SK-N-SH treated with all-trans-retinoic acid at 6 μM for 48 hours (cell line): Measurements from ENCODE around the gene MORC3.

ENCODE experiments used
- ATAC-seq: fragments of 200-7000 bp; cut with Tn5 transposase; 3 replicates; pipeline ENCODE4 v1.9.1; 2020; ENCODE audit warnings: mild to moderate bottlenecking, moderate library complexity
- ARNTL ChIP-seq: fragments of 450-650 bp; formaldehyde crosslinking; IDR thresholded peaks from 2 replicates; pipeline ENCODE4 v1.5.0; 2020; ENCODE audit warnings: low read depth, mild to moderate bottlenecking, moderate library complexity, borderline replicate concordance
- BACH2 ChIP-seq: fragments of 250-450 bp; sonication (Bioruptor Pico); IDR thresholded peaks from 2 replicates; pipeline ENCODE4 v1.9.0; 2021; ENCODE audit warnings: mild to moderate bottlenecking, borderline replicate concordance
- CREB5 ChIP-seq: fragments of 250-450 bp; sonication (Bioruptor Pico); IDR thresholded peaks from 2 replicates; pipeline ENCODE4 v1.5.1; 2020; ENCODE audit warnings: low read depth, mild to moderate bottlenecking, moderate library complexity
- CSDC2 ChIP-seq: fragments of 250-450 bp; sonication (Bioruptor Pico); IDR thresholded peaks from 2 replicates; pipeline ENCODE4 v1.5.0; 2020; ENCODE audit warnings: mild to moderate bottlenecking, moderate library complexity
- CSRNP3 ChIP-seq: fragments of 250-450 bp; sonication (Bioruptor Pico); IDR thresholded peaks from 2 replicates; pipeline ENCODE4 v1.5.1; 2021; ENCODE audit warnings: mild to moderate bottlenecking, moderate library complexity
- GLIS3 ChIP-seq: fragments of 250-450 bp; sonication (Bioruptor Pico); IDR thresholded peaks from 2 replicates; pipeline ENCODE4 v1.5.0; 2020; ENCODE audit warnings: mild to moderate bottlenecking, moderate library complexity
- ISL1 ChIP-seq: fragments of 250-450 bp; sonication (Bioruptor Pico); IDR thresholded peaks from 2 replicates; pipeline ENCODE4 v2.1.2; 2022; ENCODE audit warnings: mild to moderate bottlenecking, moderate library complexity
- OSR1 ChIP-seq: fragments of 250-450 bp; sonication (Bioruptor Pico); IDR thresholded peaks from 2 replicates; pipeline ENCODE4 v1.8.0; 2022; ENCODE audit warnings: moderate library complexity, mild to moderate bottlenecking, inconsistent platforms
- POU6F1 ChIP-seq: fragments of 250-450 bp; sonication (Bioruptor Pico); IDR thresholded peaks from 2 replicates; pipeline ENCODE4 v1.8.0; 2021; ENCODE audit warnings: low read depth, mild to moderate bottlenecking, moderate library complexity, borderline replicate concordance
- RARB ChIP-seq: fragments of 250-450 bp; sonication (Bioruptor Pico); IDR thresholded peaks from 2 replicates; pipeline ENCODE4 v1.8.0; 2021; ENCODE audit warnings: mild to moderate bottlenecking, moderate library complexity
- SNAI2 ChIP-seq: fragments of 250-450 bp; sonication (Bioruptor Pico); IDR thresholded peaks from 2 replicates; pipeline ENCODE4 v1.5.0; 2020; ENCODE audit warnings: mild to moderate bottlenecking, moderate library complexity
- TCF4 ChIP-seq: fragments of 250-450 bp; sonication (Bioruptor Pico); IDR thresholded peaks from 2 replicates; pipeline ENCODE4 v1.8.0; 2021; ENCODE audit warnings: mild to moderate bottlenecking, moderate library complexity, borderline replicate concordance
- TOX ChIP-seq: fragments of 250-450 bp; sonication (Bioruptor Pico); IDR thresholded peaks from 2 replicates; pipeline ENCODE4 v1.8.0; 2021; ENCODE audit warnings: mild to moderate bottlenecking, moderate library complexity, borderline replicate concordance
- ZC3H10 ChIP-seq: fragments of 250-450 bp; sonication (Bioruptor Pico); IDR thresholded peaks from 2 replicates; pipeline ENCODE4 v1.5.1; 2021; ENCODE audit warnings: mild to moderate bottlenecking, moderate library complexity
- ZFP3 ChIP-seq: fragments of 250-450 bp; sonication (Bioruptor Pico); IDR thresholded peaks from 2 replicates; pipeline ENCODE4 v1.5.0; 2020; ENCODE audit warnings: mild to moderate bottlenecking, moderate library complexity
- ZFP30 ChIP-seq: fragments of 450-650 bp; formaldehyde crosslinking; IDR thresholded peaks from 2 replicates; pipeline ENCODE4 v1.5.0; 2022; ENCODE audit warnings: mild to moderate bottlenecking, moderate library complexity
- ZNF565 ChIP-seq: fragments of 450-650 bp; formaldehyde crosslinking; conservative IDR thresholded peaks from 2 replicates; pipeline ENCODE4 v1.5.0; 2020; ENCODE audit warnings: low read depth, mild to moderate bottlenecking, moderate library complexity
- ZNF70 ChIP-seq: fragments of 450-650 bp; formaldehyde crosslinking; IDR thresholded peaks from 2 replicates; pipeline ENCODE4 v1.5.0; 2020; ENCODE audit warnings: mild to moderate bottlenecking, moderate library complexity
- ZNF8 ChIP-seq: fragments of 450-650 bp; formaldehyde crosslinking; IDR thresholded peaks from 2 replicates; pipeline ENCODE4 v1.5.0; 2020; ENCODE audit warnings: mild to moderate bottlenecking, moderate library complexity
- TF ChIP-seq, protein P1 (sequence below): fragments of 250-450 bp; sonication (Bioruptor Pico); IDR thresholded peaks from 2 replicates; pipeline ENCODE4 v1.5.0; 2020; ENCODE audit warnings: mild to moderate bottlenecking, moderate library complexity
- TF ChIP-seq, protein P2 (sequence below): fragments of 250-450 bp; sonication (Bioruptor Pico); IDR thresholded peaks from 2 replicates; pipeline ENCODE4 v1.8.0; 2020; ENCODE audit warnings: mild to moderate bottlenecking, moderate library complexity, borderline replicate concordance

Gene MORC3

DNA sequence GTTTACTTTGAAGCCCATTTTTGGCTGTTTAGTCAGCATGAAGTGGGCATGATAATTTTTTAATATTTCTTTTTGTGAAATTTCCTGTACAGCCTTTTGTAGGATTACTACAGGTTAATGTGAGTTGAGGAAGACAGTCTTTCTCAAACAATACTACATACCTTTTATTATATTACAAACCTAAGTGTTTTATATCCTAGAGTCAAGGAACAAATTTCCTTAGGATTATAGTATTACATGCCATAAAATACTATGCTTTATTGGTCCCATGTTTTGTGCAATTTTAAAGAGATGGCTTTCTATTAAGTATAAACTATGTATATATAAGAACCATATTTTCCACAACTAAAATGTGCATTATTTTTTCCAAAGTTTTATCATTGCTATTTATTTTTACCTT lies 56.0 kb downstream of the MORC3 start:
- TF ChIP-seq ZNF70 (no peak), ZC3H10 (no peak), ZNF8 (no peak), CREB5 (CRISPR knock-in tag) (no peak), CSRNP3 (no peak), TCF4 (CRISPR knock-in tag) (no peak), TOX (CRISPR knock-in tag) (no peak), ZNF565 (CRISPR knock-in tag) (no peak), RARB (CRISPR knock-in tag) (no peak), ZFP30 (CRISPR knock-in tag) (no peak)
- TF ChIP-seq, protein P1, sequence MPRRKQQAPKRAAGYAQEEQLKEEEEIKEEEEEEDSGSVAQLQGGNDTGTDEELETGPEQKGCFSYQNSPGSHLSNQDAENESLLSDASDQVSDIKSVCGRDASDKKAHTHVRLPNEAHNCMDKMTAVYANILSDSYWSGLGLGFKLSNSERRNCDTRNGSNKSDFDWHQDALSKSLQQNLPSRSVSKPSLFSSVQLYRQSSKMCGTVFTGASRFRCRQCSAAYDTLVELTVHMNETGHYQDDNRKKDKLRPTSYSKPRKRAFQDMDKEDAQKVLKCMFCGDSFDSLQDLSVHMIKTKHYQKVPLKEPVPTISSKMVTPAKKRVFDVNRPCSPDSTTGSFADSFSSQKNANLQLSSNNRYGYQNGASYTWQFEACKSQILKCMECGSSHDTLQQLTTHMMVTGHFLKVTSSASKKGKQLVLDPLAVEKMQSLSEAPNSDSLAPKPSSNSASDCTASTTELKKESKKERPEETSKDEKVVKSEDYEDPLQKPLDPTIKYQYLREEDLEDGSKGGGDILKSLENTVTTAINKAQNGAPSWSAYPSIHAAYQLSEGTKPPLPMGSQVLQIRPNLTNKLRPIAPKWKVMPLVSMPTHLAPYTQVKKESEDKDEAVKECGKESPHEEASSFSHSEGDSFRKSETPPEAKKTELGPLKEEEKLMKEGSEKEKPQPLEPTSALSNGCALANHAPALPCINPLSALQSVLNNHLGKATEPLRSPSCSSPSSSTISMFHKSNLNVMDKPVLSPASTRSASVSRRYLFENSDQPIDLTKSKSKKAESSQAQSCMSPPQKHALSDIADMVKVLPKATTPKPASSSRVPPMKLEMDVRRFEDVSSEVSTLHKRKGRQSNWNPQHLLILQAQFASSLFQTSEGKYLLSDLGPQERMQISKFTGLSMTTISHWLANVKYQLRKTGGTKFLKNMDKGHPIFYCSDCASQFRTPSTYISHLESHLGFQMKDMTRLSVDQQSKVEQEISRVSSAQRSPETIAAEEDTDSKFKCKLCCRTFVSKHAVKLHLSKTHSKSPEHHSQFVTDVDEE (CRISPR knock-in tag), result no peak
- TF ChIP-seq, protein P2, sequence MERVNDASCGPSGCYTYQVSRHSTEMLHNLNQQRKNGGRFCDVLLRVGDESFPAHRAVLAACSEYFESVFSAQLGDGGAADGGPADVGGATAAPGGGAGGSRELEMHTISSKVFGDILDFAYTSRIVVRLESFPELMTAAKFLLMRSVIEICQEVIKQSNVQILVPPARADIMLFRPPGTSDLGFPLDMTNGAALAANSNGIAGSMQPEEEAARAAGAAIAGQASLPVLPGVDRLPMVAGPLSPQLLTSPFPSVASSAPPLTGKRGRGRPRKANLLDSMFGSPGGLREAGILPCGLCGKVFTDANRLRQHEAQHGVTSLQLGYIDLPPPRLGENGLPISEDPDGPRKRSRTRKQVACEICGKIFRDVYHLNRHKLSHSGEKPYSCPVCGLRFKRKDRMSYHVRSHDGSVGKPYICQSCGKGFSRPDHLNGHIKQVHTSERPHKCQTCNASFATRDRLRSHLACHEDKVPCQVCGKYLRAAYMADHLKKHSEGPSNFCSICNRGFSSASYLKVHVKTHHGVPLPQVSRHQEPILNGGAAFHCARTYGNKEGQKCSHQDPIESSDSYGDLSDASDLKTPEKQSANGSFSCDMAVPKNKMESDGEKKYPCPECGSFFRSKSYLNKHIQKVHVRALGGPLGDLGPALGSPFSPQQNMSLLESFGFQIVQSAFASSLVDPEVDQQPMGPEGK, result no peak
- no peak for ATAC-seq

DNA sequence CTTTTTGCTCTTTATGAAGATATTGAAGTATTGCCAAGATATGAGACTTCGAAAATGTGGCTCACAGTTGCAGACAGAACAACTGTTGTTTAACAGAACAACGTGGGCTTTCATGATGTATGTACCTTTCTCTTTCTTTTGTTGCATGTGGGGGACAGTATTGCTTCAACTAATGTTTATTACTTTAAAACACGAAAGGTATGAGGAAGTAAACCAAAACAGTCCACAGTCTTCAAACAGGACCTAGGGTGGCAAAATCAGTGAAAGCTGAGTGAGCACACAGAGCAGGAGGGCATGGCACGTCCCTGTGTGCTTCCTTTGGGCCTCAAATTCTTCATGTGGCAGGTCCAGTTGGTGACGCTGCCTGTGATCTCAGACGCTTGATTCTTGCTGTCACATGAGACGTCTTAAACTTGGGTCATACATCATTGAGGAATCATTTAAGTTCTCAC lies 57.4 kb downstream of the MORC3 start:
- no peak for TF ChIP-seq SNAI2 (CRISPR knock-in tag)
- TF ChIP-seq ZNF565 (CRISPR knock-in tag), result no peak
- no peak for TF ChIP-seq ZFP3
- TF ChIP-seq CSRNP3, result no peak
- TF ChIP-seq, protein P1 (CRISPR knock-in tag), result no peak
- TF ChIP-seq ZNF8, result no peak
- no peak for TF ChIP-seq TCF4 (CRISPR knock-in tag)
- TF ChIP-seq GLIS3 (CRISPR knock-in tag), result no peak
- no peak for TF ChIP-seq TOX (CRISPR knock-in tag)
- no peak for TF ChIP-seq POU6F1 (CRISPR knock-in tag)
- no peak for TF ChIP-seq RARB (CRISPR knock-in tag)
- TF ChIP-seq, protein P2, result no peak
- TF ChIP-seq ARNTL, result no peak
- no peak for TF ChIP-seq BACH2 (CRISPR knock-in tag)
- no peak for TF ChIP-seq CREB5 (CRISPR knock-in tag)
- no peak for TF ChIP-seq OSR1 (CRISPR knock-in tag)
- TF ChIP-seq ISL1 (CRISPR knock-in tag), result no peak
- no peak for TF ChIP-seq ZNF70
- no peak for TF ChIP-seq CSDC2
- no peak for ATAC-seq
